ENCODE results near the gene CEP89.

CEP89 gene

DNA sequence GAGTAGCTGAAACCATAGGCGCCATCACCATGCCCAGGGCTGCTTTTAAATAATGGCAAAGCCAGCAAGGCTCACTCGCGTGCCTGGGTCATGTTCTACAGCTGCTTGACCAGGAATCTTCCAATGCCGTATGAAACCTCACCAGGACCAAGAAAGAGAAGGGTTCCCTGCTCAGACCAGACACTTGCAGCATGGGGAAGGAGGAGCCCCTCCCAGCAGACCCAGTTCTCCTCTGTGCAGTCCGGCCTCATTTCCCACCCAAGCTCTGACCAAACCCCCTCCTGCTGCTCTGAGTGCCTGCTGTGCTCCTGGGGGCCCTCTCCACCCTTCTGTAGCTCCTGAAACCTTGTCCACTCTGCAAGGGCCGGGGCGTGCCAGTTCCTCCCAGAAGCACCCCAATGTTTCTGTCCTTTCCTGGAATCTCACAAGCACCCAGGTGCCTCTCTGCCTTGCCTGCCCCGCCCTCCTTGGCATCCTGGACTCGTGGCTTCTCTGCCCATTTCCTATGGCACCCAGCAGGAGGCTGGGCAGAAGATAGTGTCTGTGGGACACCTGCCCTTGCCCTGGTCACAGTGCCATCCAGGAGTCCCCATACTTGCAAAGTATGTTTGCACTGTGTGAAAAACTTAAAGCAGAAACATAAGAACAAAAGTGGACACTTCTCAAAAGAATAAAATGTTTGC lies 95.4 kb downstream of the CEP89 start:
- TF ChIP-seq, protein P1, sequence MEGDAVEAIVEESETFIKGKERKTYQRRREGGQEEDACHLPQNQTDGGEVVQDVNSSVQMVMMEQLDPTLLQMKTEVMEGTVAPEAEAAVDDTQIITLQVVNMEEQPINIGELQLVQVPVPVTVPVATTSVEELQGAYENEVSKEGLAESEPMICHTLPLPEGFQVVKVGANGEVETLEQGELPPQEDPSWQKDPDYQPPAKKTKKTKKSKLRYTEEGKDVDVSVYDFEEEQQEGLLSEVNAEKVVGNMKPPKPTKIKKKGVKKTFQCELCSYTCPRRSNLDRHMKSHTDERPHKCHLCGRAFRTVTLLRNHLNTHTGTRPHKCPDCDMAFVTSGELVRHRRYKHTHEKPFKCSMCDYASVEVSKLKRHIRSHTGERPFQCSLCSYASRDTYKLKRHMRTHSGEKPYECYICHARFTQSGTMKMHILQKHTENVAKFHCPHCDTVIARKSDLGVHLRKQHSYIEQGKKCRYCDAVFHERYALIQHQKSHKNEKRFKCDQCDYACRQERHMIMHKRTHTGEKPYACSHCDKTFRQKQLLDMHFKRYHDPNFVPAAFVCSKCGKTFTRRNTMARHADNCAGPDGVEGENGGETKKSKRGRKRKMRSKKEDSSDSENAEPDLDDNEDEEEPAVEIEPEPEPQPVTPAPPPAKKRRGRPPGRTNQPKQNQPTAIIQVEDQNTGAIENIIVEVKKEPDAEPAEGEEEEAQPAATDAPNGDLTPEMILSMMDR (IDR thresholded peaks at IDR 0.05; ENCODE audit: unreplicated experiment in 3 of 3): no peak
- Mint-ChIP-seq H3K4me3 (no peak overlapping the region), H3K4me1 (no peaks in the 10 kb centered on the region), H3K27me3 (ENCODE audit: low read depth) (no peaks in the 10 kb centered on the region), H3K9me3 (no peaks in the 10 kb centered on the region), H3K27ac (no peak overlapping the region), H3K36me3 (ENCODE audit: low read depth) (peaks cover 18% of the 10 kb centered on the region)

DNA sequence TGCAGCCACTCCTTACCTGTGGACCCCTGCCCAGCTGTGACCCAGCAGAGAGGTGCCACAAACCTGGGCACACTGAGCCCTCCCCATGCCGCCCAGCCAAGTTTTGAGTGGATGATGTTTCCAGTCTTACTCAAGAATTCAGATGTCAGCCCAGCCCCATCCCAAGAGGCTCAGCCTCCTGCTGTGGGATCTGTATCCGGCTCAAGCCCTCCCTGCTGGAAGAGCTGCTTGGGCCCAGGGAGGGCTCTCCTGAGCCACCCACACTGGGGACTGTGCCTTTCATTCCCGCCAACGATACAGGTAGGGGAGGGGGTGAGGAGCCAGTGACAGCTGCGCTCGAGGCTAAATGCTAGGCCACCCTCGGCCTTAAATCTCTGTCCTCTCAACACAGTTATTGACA lies 96.3 kb downstream of the CEP89 start:
- H3K36me3 Mint-ChIP-seq (ENCODE audit: low read depth): peaks cover 12% of the 10 kb centered on the region
- no peaks in the 10 kb centered on the region for H3K27me3 Mint-ChIP-seq (ENCODE audit: low read depth)
- TF ChIP-seq, protein P1 (IDR thresholded peaks at IDR 0.05; ENCODE audit: unreplicated experiment in 3 of 3): no peak
- H3K27ac Mint-ChIP-seq: no peak overlapping the region
- no peaks in the 10 kb centered on the region for H3K9me3 Mint-ChIP-seq
- H3K4me3 Mint-ChIP-seq: no peak overlapping the region
- H3K4me1 Mint-ChIP-seq: no peaks in the 10 kb centered on the region

GRCh38 chr19:32874605-32875004 lies 97.2 kb downstream of the CEP89 start:
- TF ChIP-seq, protein P1 (IDR thresholded peaks at IDR 0.05; ENCODE audit: unreplicated experiment in 3 of 3): no peak
- H3K36me3 Mint-ChIP-seq (ENCODE audit: low read depth): peaks cover 11% of the 10 kb centered on the region
- H3K27me3 Mint-ChIP-seq (ENCODE audit: low read depth): no peaks in the 10 kb centered on the region
- no peak overlapping the region for H3K27ac Mint-ChIP-seq
- H3K4me3 Mint-ChIP-seq: no peak overlapping the region
- no peaks in the 10 kb centered on the region for H3K9me3 Mint-ChIP-seq
- H3K4me1 Mint-ChIP-seq: no peaks in the 10 kb centered on the region

DNA sequence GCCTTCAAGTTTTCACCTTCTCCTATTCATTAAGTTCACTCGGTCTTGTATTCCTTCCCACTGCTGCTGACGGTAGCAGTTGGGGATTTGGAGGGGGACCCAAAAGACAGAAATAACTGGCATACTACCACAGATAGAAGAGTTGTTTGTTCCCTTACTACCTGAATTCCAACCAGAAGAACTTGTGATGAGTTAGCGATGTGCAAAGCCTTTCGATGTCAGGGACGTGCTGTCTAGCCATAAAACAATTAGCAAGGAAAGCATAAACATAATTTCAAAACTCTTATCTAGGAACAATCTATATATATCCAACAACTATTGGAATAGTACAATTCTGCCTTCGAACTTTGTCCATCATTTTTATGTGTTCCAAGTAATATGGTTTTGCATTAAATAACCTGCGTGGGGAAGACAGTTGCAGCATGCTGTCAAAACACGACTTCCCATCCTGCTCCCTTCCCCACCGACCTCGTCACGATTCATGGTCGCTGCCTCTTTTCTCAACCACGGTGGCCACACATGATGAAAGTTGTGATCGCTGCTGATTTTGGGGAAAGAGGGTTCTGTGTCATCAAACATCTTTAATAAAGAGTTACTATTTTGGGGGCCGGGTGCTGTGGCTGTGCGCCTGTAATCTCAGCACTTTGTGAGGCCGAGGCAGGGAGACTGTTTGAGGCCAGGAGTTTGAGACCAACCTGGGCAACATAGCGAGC lies 98.4 kb downstream of the CEP89 start:
- H3K4me1 Mint-ChIP-seq: no peaks in the 10 kb centered on the region
- H3K4me3 Mint-ChIP-seq: no peak overlapping the region
- H3K27me3 Mint-ChIP-seq (ENCODE audit: low read depth): no peaks in the 10 kb centered on the region
- no peak overlapping the region for H3K27ac Mint-ChIP-seq
- peaks cover 5% of the 10 kb centered on the region for H3K36me3 Mint-ChIP-seq (ENCODE audit: low read depth)
- TF ChIP-seq, protein P1 (IDR thresholded peaks at IDR 0.05; ENCODE audit: unreplicated experiment in 3 of 3): no peak
- no peaks in the 10 kb centered on the region for H3K9me3 Mint-ChIP-seq

GRCh38 chr19:32872391-32872790 lies 99.4 kb downstream of the CEP89 start:
- Mint-ChIP-seq H3K9me3 (no peaks in the 10 kb centered on the region), H3K27me3 (ENCODE audit: low read depth) (no peaks in the 10 kb centered on the region), H3K4me3 (no peak overlapping the region), H3K27ac (no peak overlapping the region), H3K4me1 (no peaks in the 10 kb centered on the region), H3K36me3 (ENCODE audit: low read depth) (no peaks in the 10 kb centered on the region)
- TF ChIP-seq, protein P1 (IDR thresholded peaks at IDR 0.05; ENCODE audit: unreplicated experiment in 3 of 3): no peak
